Brain microvascular endothelial cell (primary cell): ENCODE results near the gene SMAD3.

Source experiments
- DNase-seq: peaks from one replicate; pipeline ENCODE4 v3.0.0-alpha.2; 2020
- H3K27ac ChIP-seq: fragments of 250-450 bp; sonication (Bioruptor Pico); 2 replicates; pipeline ENCODE4 v1.5.1; 2020; ENCODE audit warnings: mild to moderate bottlenecking, moderate library complexity
- H3K27me3 ChIP-seq: fragments of 250-450 bp; sonication (Bioruptor Pico); replicated peaks from 2 replicates; pipeline ENCODE4 v1.5.1; 2020; ENCODE audit warnings: mild to moderate bottlenecking
- H3K36me3 ChIP-seq: fragments of 250-450 bp; sonication (Bioruptor Pico); replicated peaks from 2 replicates; pipeline ENCODE4 v1.5.1; 2020; ENCODE audit warnings: mild to moderate bottlenecking
- H3K4me3 ChIP-seq: 2 replicates; pipeline ENCODE4 v1.5.1; 2011; ENCODE audit warnings: low read depth, mild to moderate bottlenecking, control low read depth, low read length, moderate library complexity
- CTCF ChIP-seq: IDR thresholded peaks from 2 replicates; pipeline ENCODE4 v1.5.1; 2011; ENCODE audit warnings: low read depth, mild to moderate bottlenecking, moderate library complexity, low read length, control low read depth, inconsistent platforms; ENCODE audit errors: missing control alignments
- in situ Hi-C: cut with HindIII; loops from 2 replicates; pipeline ENCODE4 v1.10.0; 2017; ENCODE audit warnings: low sequenced_read_pairs, low pct_ligation_motif_present

SMAD3 gene

GRCh38 chr15:67241132-67241855, 175.9 kb downstream of the SMAD3 start:
- peaks cover under 1% of the 10 kb centered on the region for H3K36me3 ChIP-seq
- no peak overlapping the region for H3K27ac ChIP-seq
- H3K4me3 ChIP-seq = no peak overlapping the region
- H3K27me3 ChIP-seq = no peaks in the 10 kb centered on the region
- no peak for TF ChIP-seq CTCF
- in situ Hi-C loops = no loop called here
- DNase-seq = no peak

- no peak for TF ChIP-seq CTCF
- Histone ChIP-seq H3K4me3 (no peak overlapping the region), H3K27me3 (no peaks in the 10 kb centered on the region), H3K27ac (no peak overlapping the region), H3K36me3 (peaks cover 2% of the 10 kb centered on the region)
- in situ Hi-C loops = no loop called here
- no peak for DNase-seq
These were observed 177.3 kb downstream of the SMAD3 start for GRCh38 chr15:67242708-67243111.
